GM12891 (cell line): Measurements from ENCODE around the gene ANXA9. TPM values are rescaled to one million over a fixed set of nuclear protein-coding genes. Genes with fewer than 3 reads are reported as not detected.

Experiments used
- DNase-seq: peaks from one replicate; pipeline ENCODE4 v3.0.0; 2011; ENCODE audit warnings: low spot score; ENCODE audit not compliant: insufficient read length
- FAIRE-seq: peaks from 2 replicates; lab custom pipeline; 2011; peaks lifted over from hg19 to GRCh38; lab: Jason Lieb, UNC
- PAX5 ChIP-seq: IDR thresholded peaks from 2 replicates; pipeline ENCODE4 v1.6.1; 2011; ENCODE audit warnings: low read length, moderate library complexity, mild to moderate bottlenecking; ENCODE audit not compliant: insufficient read depth, severe bottlenecking
- POLR2A ChIP-seq: IDR thresholded peaks from 2 replicates; pipeline ENCODE4 v1.6.1; 2011; ENCODE audit warnings: low read depth, low read length, control low read depth
- POLR2AphosphoS5 ChIP-seq: IDR thresholded peaks from 2 replicates; pipeline ENCODE4 v1.6.1; 2011; ENCODE audit warnings: low read depth, low read length, control low read depth
- POU2F2 ChIP-seq: IDR thresholded peaks from 2 replicates; pipeline ENCODE4 v1.6.1; 2011; ENCODE audit warnings: low read depth, mild to moderate bottlenecking, control low read depth, low read length, moderate library complexity
- SPI1 ChIP-seq: IDR thresholded peaks from 2 replicates; pipeline ENCODE4 v1.6.1; 2011; ENCODE audit warnings: low read depth, low read length, control low read depth
- TAF1 ChIP-seq: IDR thresholded peaks from 2 replicates; pipeline ENCODE4 v1.6.1; 2011; ENCODE audit warnings: low read depth, low read length, control low read depth
- polyA plus RNA-seq: library from polyadenylated mRNA; unstranded; fragments of >200 nt; gene quantifications from one replicate; pipeline ENCODE4 v1.2.1, GENCODE V29; 2012; ENCODE audit warnings: low read depth, missing spikeins, inconsistent platforms; ENCODE audit not compliant: missing spikeins

ANXA9 gene, protein sequence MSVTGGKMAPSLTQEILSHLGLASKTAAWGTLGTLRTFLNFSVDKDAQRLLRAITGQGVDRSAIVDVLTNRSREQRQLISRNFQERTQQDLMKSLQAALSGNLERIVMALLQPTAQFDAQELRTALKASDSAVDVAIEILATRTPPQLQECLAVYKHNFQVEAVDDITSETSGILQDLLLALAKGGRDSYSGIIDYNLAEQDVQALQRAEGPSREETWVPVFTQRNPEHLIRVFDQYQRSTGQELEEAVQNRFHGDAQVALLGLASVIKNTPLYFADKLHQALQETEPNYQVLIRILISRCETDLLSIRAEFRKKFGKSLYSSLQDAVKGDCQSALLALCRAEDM
- 0.62 TPM for polyA plus RNA-seq

DNA sequence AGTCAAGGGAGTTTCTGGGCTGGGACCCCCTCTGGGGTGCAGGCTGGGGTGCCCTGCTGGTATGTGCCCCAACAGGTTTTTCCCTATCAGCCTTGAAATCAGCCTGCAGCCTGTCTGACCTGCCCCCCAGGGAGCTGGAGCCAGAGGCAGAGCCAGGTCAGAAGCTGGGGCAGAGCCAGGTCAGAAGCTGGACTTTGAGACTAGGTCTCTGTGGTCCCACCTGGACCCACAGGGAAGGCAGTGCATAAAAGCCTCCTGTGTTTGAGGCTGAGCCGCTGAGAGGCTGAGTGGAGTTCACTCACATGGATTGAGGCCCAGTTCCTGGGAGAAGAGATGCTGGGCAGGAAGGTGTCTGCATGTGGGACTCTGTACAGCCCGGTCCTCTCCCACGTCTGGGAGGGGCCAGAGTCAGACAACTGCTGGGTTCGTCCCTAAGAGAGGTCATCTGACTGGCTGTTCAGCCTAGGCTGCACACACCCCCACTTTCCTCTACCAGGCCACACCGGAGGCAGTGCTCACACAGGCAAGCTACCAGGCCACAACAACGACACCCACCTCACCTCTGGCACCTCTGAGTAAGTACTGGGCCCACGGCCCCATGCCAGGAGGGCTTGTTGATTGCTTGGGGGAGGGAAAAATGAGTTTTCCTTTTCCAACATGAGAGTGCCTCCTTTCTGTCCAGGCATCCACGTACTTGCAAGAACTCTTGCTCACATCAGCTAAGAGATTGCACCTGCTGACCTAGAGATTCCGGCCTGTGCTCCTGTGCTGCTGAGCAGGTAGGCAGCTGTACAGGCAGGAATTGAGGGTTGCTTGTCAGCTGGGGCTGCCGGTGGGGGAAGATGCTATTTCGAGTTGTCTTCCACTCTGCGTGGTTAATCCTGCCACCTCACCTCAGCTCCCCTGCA lies at the start of gene ANXA9:
Gene ANXA9, plus strand, starts transcription at position 488 of the 908 bp plus-strand sequence. CDS start 814 bp downstream, outside the sequence.
- FAIRE-seq (peak; percentile 80), DNase-seq (peak; percentile 42)
- TF ChIP-seq POLR2A (no peak), POLR2AphosphoS5 (no peak), SPI1 (no peak), TAF1 (no peak), POU2F2 (no peak), PAX5 (no peak)

DNA sequence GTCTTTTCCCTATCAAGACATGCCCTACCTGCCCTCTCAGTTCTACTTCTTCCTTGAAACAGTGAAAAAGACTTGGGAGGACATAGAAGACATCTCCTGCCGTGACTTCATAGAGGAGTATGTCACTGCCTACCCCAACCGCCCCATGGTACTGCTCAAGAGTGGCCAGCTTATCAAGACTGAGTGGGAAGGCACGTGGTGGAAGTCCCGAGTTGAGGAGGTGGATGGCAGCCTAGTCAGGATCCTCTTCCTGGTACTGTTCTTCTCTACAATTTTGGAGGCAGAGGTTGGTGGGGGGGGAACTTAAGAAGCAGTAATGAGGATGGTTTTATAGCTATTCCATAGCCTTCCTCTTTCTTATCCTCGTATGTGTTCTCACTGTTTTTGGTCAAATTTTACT lies 37.2 kb upstream of the ANXA9 start:
- no peak for TF ChIP-seq SPI1
- TF ChIP-seq POLR2A = no peak
- no peak for TF ChIP-seq POU2F2
- TF ChIP-seq TAF1 = no peak
- TF ChIP-seq POLR2AphosphoS5 = no peak
- no peak for TF ChIP-seq PAX5
- no peak for DNase-seq
- FAIRE-seq = no peak

DNA sequence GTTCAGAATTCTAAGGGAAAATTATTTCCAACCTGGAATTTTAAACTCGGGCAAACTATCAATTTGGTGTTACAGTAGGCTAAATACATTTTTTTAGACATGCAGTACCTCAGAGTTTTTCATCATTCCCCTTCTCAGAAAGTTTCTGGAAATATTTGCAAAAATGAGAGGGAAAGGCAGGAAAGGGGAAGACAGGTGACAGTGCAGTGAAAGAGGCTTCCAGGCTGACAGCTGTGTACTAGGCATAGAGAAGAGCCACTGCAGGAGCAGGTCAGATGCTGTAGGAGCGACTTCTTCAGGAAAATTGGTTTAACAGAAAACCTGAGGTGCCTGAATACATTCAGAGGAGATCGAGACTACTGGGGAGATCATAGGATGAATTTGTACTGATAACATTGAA lies 27.4 kb upstream of the ANXA9 start:
- TF ChIP-seq POU2F2 (no peak), PAX5 (no peak), POLR2A (no peak), POLR2AphosphoS5 (no peak), SPI1 (no peak), TAF1 (no peak)
- no peak for FAIRE-seq
- DNase-seq = no peak

DNA sequence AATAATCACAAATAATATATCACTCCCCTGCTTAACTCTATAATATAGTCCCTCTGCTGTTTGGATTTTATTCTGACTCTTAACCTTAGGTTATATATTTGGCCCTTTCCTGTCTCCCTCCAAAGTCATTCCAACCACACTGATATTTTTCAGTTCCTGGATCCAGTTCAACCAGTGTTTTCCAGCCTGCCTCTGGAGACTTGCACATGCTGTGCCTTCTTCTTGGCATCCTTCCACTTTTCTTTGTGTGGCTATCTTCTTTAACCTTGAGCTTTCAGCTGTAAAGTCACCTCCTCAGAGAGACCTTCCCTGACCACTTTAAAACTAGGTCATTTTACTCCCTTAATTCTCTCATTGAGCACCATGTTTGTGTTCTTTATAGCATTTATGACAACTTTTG lies 26.8 kb upstream of the ANXA9 start:
- TF ChIP-seq POU2F2 (no peak), TAF1 (no peak), POLR2AphosphoS5 (no peak), SPI1 (no peak), PAX5 (no peak), POLR2A (no peak)

DNA sequence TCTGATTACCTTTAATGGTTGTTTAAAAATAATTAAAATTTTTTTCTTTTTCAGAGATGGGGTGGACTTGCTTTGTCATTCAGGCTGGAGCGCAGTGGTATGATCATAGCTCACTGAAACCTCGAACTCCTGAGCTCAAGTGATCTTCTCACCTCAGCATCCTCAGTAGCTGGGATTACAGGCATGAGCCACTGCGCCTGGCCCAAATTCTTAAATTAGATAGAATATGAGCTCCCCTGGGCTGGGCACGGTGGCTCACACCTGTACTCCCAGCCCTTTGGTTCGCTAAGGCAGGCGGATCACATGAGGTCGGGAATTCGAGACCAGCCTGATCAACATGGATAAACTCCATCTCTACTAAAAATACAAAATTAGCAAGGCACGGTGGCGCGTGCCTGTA lies 24.4 kb upstream of the ANXA9 start:
- FAIRE-seq (no peak), DNase-seq (no peak)
- TF ChIP-seq POLR2A (no peak), POU2F2 (no peak), SPI1 (no peak), POLR2AphosphoS5 (no peak), PAX5 (no peak), TAF1 (no peak)

More for the DNA sequence above, 26.8 kb upstream of the ANXA9 start:
- FAIRE-seq (no peak), DNase-seq (no peak)

DNA sequence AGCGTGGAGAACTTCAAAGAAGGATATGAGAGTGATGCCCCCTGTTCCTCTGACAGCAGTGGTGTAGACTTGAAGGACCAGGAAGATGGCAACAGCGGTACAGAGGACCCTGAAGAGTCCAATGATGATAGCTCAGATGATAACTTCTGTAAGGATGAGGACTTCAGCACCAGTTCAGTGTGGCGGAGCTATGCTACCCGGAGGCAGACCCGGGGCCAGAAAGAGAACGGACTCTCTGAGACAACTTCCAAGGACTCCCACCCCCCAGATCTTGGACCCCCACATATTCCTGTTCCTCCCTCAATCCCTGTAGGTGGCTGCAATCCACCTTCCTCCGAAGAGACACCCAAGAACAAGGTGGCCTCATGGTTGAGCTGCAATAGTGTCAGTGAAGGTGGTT lies 21.4 kb upstream of the ANXA9 start:
- no peak for TF ChIP-seq POLR2A
- no peak for TF ChIP-seq POU2F2
- no peak for TF ChIP-seq SPI1
- TF ChIP-seq TAF1 = no peak
- TF ChIP-seq PAX5 = no peak
- TF ChIP-seq POLR2AphosphoS5 = no peak
- FAIRE-seq = no peak
- DNase-seq = no peak

DNA sequence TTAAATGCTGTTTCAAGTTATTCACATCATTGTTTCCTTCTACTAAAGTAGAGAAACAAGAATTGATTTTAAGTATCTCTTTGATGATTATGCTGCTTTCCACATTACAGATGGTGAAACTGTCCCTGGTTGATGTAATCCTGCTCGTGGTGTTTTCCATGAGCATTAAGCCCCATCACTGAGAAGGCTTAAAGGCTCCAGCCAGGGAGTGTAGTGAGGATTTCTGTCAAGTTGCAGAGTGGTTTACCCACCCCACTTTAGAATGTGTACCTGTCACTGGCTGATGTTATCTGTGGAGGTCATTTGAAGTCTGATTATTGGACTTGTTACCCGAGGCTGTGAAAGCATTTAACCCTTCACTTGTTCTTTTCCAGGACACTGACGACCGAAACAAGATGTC lies 20.3 kb upstream of the ANXA9 start:
- FAIRE-seq (no peak), DNase-seq (no peak)
- TF ChIP-seq POU2F2 = no peak
- no peak for TF ChIP-seq POLR2A
- TF ChIP-seq PAX5 = no peak
- TF ChIP-seq POLR2AphosphoS5 = no peak
- no peak for TF ChIP-seq SPI1
- TF ChIP-seq TAF1 = no peak

DNA sequence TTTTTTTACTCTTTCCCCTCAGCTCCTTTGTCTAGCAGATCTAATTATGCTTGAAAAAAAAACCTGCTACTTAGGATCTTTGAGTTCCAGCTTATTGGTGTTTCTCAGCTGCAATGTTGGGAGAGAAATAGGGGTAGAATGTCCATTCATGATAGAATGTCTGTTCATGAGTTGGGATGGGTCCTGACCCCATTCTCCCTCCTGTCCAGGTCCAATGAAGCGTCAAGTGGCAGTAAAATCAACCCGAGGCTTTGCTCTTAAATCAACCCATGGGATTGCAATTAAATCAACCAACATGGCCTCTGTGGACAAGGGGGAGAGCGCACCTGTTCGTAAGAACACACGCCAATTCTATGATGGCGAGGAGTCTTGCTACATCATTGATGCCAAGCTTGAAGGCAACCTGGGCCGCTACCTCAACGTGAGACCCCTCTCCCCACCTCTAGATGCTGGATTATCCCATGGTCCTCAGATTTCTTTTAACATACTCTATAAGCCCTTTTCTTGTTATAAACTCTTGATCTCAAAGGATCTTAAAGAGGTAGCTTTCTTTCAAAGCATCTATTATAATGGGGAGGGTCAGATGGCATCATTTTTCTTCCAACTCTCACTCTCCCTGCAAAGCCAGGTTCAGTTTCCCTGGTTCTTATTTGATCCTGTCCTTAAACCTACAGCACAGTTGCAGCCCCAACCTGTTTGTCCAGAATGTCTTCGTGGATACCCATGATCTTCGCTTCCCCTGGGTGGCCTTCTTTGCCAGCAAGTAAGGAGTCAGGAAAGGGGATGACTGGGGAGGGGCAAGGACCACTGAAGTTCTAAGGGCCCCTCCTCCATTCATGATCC lies 18.6 kb upstream of the ANXA9 start:
- TF ChIP-seq POLR2A = 0 out of 2 replicates have a peak, but pooled peaks have one; percentile 23
- TF ChIP-seq POU2F2 = no peak
- DNase-seq (no peak), FAIRE-seq (no peak)

DNA sequence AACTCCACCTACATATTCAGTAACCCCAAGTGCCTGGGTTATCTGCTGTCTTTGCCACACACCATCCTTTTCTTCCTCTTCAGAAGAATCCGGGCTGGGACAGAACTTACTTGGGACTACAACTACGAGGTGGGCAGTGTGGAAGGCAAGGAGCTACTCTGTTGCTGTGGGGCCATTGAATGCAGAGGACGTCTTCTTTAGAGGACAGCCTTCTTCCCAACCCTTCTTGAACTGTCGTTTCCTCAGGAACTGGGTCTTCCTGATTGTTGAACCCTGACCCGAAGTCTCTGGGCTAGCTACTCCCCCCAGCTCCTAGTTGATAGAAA lies 18.0 kb upstream of the ANXA9 start:
- DNase-seq = no peak
- TF ChIP-seq POLR2AphosphoS5 = no peak
- no peak for FAIRE-seq
